ENCODE data around the gene PRKAB2.
"Not testable (repeated sequence)": the region's sequence is repeated elsewhere in the genome, so short reads cannot be mapped to it uniquely, and the experiment has no call there.

PRKAB2 gene

GRCh38 chr1:147171399-147172167 is 687 bp downstream of the PRKAB2 start:
- ATAC-seq, result no peak

DNA sequence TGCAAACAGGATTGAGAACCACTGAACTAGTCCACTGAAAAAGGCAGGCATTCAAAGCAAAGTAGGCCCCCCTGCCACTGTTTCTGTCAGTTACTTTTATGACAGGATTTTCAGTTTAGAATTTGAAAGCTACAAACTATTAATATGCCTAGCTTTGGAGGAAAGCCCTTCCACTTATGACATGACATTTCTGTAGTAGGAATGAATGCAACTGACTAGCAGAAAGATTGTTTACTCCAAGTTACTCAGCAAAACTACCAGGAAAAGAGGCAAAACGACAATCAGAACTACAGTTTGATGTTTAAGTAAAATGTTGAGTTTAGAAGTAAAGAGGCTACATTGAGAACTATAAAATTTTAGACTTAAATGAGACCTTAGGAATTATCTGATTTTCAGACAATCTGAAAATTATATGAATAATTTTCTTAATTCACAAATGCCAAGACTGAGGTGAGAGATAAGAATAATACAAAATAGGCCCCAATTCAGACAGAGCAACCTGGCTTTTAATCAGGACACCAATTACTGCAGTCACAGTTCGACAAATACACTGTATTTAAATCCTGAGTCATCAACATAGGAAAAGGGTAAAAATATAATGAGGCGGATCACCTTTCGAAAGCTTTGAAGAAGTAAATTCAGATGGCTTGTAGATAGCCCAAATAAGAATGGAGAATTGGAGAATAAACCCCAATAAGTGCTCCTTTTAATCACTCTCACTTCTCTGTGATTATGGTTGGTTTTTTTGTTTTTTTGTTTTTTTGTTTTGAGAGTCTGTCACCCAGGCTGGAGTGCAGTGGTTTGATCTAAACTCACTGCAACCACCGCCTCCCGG is 2.2 kb downstream of the PRKAB2 start:
- no peak for ATAC-seq

DNA sequence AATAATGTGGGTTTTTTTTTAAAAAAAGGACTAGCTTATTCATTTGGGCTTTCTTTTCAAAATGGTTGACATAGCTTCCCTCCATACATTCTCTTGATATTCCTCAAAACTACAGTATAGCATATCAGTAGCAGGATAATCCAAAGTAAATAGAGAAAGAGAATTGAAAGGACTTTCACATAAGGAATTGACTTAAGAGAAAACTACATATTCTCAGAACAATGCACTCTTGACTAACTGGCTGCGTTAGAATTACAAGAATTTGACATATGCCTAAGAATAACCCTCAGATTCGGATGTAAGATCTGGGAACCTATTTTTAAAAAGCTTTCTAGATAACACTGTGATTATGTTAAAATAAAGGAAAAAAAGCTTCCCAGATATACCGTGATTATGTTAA is 3.1 kb downstream of the PRKAB2 start:
- no peak for ATAC-seq

- ATAC-seq, result no peak
These were observed 3.6 kb downstream of the PRKAB2 start for GRCh38 chr1:147168626-147169058.

- ATAC-seq, result no peak
These were observed 4.9 kb downstream of the PRKAB2 start for GRCh38 chr1:147167365-147167764.

DNA sequence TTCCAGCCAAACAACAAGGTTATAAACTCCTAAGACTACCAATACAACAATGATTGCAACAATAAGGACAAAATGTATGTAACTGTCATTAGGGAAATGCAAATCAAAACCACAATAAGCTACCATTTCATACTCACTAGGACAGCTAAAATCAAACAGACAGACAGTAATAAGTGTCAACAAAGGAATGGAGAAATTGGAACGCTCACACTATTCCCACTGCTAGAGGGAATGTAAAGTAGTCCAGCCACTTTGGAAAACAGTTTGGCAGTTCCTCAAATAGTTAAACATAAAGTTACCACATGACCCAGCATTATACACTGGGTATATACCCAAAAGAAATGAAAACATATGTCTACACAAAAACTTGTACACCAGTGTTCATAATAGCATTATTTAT is 9.3 kb downstream of the PRKAB2 start:
- ATAC-seq, result no peak

DNA sequence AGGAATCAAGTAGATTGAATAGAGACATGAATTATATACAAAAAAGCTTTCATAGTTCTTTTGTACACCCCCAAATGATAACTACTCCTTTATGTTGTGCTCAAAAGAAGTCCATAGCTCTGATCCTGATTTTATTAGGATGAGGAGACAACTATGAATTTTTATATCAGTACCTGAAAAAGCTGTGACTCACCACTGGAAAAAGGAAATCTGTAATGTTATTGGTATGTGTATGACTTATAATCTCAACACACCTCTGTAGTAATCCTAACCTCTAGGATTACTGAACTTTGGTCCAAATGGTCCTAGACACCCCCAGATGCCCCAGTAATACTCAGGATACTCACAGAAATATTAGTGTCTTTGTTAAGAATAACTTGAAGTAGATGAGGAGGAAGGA is 10.2 kb downstream of the PRKAB2 start:
- no peak for ATAC-seq

DNA sequence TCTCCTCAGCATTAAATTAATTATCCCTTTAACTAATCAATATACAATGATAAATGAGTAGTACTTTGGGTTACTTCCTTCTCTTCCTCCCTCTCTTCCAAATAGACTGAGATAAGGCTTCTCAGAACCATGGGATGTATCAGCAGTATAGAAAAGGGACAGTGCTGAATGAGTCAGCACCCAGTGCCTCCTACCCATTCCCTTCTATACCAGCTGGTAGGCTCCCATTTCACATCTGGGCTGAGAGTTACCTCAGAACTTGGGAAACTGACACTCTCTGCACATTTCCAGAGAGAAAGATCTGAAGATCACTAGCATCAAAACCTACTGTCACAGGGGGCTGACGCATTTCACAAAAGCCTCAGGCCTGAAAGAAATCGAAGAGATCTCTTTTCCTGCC is 15.2 kb downstream of the PRKAB2 start:
- not testable (repeated sequence) for ATAC-seq

- no peak for ATAC-seq
These were observed 15.6 kb downstream of the PRKAB2 start for GRCh38 chr1:147156642-147157041.

DNA sequence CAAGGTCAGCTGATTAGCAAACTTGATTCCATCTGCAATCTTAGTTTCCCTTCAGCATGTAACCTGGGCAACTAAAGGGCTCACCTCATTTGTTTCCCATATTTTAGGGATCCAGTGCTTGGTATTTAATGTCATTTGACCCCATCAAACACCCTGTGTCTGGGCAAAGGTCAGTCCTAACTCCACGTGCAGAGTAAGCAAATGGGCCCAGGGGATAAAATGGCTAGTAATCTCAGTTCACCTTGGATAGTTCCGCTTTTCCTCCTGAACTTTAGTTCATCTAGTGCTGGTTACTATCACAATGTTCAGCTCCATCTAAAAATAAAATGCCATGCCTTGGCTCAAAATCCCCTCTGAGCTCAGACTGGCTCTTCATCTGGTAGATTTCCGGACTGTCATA is 19.5 kb downstream of the PRKAB2 start:
- ATAC-seq, result no peak

GRCh38 chr1:147151244-147151643 is 21.0 kb downstream of the PRKAB2 start:
- no peak for ATAC-seq

DNA sequence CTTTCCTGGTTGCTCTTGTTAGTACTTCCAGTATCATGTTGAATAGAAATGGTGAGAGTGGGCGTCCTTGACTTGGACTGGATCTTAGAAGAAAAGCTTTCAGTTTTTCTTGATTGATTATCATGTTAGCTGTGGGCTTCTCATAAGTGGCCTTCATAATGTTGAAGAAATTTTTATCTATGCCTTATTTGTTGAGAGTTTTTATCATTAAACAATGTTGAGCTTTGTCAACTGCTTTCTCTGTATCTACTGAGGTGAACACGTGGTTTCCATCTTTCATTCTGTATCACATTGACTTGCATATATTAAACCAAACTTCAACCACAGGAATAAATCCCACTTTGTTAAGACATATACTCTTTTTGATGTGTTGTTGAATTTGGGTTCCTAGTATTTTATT is 29.4 kb downstream of the PRKAB2 start:
- ATAC-seq, result no peak

DNA sequence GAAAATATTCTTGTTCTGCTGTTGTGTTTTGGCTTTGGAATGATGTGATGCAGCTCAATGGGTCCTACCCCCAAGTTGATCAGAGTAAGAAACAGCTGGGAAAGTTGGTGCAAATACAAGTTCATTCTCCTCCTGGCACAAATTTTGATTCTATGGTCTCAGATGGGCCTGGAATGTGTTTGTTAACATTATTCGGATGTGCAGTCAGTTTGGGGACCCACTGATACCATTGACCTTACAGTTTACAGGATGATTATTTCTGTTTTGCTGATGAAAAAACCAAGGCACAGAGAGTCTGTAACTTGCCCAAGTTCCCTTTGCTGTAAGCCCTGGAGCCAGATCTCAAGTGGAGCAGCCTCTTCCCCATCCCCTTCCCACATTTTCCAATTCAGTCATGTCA is 41.5 kb downstream of the PRKAB2 start:
- ATAC-seq, result not testable (repeated sequence)

GRCh38 chr1:147129116-147129873 is 43.0 kb downstream of the PRKAB2 start:
- no peak for ATAC-seq

DNA sequence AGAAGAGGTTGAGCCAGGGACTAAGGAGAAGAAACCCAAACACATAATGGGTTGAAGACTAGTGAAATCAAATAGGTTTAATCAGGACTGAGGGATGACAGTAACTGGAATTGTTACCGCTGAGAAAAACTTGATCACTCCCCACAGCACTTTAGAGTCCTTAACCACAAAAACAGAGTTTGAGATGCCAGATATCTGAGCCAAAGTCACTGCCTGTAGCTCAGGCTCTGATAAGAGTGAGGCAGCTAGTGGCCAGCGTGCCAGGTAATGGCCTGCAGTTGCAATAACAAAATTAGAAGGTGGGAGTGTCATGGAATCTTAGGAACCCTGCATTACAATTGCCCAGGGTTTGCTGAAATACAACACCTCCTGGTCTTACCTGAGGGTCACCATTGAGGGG is 48.0 kb downstream of the PRKAB2 start:
- no peak for ATAC-seq

DNA sequence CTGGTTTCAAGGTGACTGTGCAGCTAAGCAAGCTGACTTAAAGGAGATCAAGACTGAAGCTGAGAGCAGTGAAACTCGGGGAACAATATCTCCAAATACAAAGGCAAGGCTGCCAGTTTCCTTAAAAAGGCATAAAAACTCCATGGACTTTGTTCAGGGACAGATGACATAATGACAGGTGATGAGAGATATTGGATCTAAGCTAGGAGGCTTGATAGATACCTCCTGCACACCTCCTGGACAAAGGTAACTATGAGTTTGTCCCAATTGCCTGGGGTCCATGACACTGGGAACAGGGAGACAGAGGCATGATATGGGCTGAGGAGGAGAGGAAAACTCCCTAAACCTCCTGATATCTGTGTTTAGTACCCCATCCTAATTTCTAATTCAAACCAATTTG is 55.2 kb downstream of the PRKAB2 start:
- ATAC-seq, result no peak

DNA sequence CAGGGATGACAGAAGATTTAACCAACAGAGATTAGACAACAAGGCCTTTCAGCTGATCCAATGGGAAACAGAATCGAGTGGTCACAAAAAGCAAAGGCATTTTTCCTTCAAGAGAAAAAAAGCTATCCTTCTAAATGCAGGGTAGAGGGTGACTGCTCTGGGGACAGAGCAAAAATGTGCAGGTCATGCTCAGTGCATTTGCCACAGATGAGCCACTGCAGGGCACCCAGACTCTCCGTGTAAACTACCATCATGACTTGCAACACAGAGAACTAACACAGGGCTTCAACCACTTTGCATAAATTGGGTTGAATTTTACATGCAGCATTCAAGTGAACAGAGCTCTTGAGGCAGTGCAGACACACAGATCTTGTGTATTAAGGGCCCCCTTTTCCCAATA is 56.8 kb downstream of the PRKAB2 start:
- no peak for ATAC-seq

- not testable (repeated sequence) for ATAC-seq
These were observed 57.2 kb downstream of the PRKAB2 start for GRCh38 chr1:147115079-147115478.

DNA sequence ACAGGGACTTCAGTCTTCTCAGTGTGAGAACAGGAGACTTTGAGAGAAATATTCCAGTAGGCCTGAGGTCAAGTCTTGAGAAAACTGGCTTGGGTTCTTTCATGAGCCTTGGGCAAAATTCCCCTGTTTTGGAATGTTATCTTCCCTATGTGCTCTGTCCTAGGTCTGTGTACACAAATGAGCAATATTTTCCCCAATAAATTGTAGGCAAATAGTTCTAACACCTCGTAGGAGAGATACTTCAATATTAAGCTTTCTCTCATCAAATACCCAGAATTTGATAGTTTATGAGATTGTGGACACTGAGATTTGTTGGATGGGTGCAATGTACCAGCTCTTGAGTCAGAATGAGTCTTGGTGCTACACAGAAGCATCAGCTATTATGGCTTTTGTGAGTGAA is 57.9 kb downstream of the PRKAB2 start:
- ATAC-seq, result not testable (repeated sequence)

GRCh38 chr1:147111381-147112130 is 60.7 kb downstream of the PRKAB2 start:
- no peak for ATAC-seq

GRCh38 chr1:147110872-147111271 is 61.4 kb downstream of the PRKAB2 start:
- ATAC-seq, result no peak

DNA sequence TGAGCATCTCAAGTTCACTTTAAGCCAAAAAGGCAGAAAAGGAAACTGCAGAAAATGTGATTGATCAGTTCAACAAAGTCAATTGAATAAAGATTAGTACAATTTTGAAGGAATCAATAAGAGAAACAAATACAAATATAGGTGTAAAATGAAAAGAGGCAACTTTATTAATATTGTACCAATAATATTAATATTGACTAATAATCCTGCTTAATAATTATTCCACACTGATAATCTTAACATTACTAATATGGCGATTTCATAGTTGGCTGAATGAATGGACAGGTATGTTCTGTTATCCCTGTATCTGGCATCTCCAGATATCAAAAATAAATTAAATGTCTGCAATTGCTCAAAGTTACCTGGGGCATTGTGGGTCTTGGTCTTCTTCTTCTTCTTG is 61.8 kb downstream of the PRKAB2 start:
- no peak for ATAC-seq

DNA sequence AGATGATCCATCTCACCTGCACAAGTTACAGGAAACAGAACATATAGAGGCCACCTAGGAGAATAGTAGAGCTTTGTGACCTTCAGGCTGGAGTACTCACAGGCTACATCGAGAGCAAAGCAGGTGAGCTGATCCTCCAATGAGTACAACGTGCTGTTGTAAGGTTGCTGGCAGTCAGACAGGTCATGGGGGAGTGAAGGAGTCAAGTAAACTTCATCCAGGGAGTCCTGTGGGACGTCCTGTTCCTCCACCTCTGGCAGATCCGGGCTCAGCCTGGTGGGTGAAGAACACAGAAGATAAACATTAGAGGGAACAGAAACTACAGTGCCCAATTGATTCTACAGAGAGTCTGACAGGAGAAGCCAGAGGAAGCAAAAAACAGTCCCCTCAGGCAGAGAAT is 62.5 kb downstream of the PRKAB2 start:
- ATAC-seq, result no peak

Data from activated CD4-positive, CD25-positive, alpha-beta regulatory T cell treated with anti-CD3 and anti-CD28 coated beads, Interleukin-2, amount 50 U/mL, for 24 hours (primary cell).